HepG2 (cell line): Measurements from ENCODE around the gene PPOX. TPM values are rescaled to one million over a fixed set of nuclear protein-coding genes. Genes with fewer than 3 reads are reported as not detected.

ENCODE experiments used
- ARID2 ChIP-seq: sonication (generic); formaldehyde crosslinking; IDR thresholded peaks from 2 replicates; pipeline ENCODE4 v1.8.1; 2022; ENCODE audit warnings: mild to moderate bottlenecking, missing genetic modification reagents, borderline replicate concordance
- ATM ChIP-seq: fragments of 450-650 bp; IDR thresholded peaks from 2 replicates; pipeline ENCODE4 v1.7.1; 2017; ENCODE audit warnings: mild to moderate bottlenecking, borderline replicate concordance
- CREM ChIP-seq, 2 experiments: sonication (generic) in 1 of 2; formaldehyde crosslinking in 1 of 2; IDR thresholded peaks; 2 replicates each; pipeline versions ENCODE4 v1.4.0 to v1.6.1; 2016 to 2020; ENCODE audit warnings: antibody characterized with exemption in 1 of 2, mild to moderate bottlenecking in 1 of 2, missing genetic modification reagents in 1 of 2
- HMGXB3 ChIP-seq: sonication (generic); formaldehyde crosslinking; IDR thresholded peaks from 2 replicates; pipeline ENCODE4 v1.4.0; 2020; ENCODE audit warnings: missing genetic modification reagents, borderline replicate concordance
- RBM22 ChIP-seq: fragments of 200-400 bp; formaldehyde crosslinking; optimal IDR thresholded peaks from 2 replicates; pipeline ENCODE3; 2017; ENCODE audit warnings: mild to moderate bottlenecking, low read length, moderate library complexity
- RFX1 ChIP-seq: fragments of 450-650 bp; IDR thresholded peaks from 2 replicates; pipeline ENCODE4 v1.6.1; 2017
- SRSF1 ChIP-seq: fragments of 200-400 bp; formaldehyde crosslinking; optimal IDR thresholded peaks from 2 replicates; pipeline ENCODE3; 2017; ENCODE audit warnings: mild to moderate bottlenecking, low read depth, low read length, moderate library complexity
- ZBTB40 ChIP-seq, 2 experiments: fragments of 450-650 bp in 1 of 2; sonication (generic) in 1 of 2; formaldehyde crosslinking in 1 of 2; IDR thresholded peaks; 2 replicates each; pipeline versions ENCODE4 v1.6.1 to v1.8.0; 2016 to 2022; ENCODE audit warnings: antibody characterized with exemption in 1 of 2, mild to moderate bottlenecking in 1 of 2, missing genetic modification reagents in 1 of 2
- ZNF138 ChIP-seq: sonication (generic); formaldehyde crosslinking; IDR thresholded peaks from 2 replicates; pipeline ENCODE4 v1.5.0; 2020; ENCODE audit warnings: mild to moderate bottlenecking, low read depth, missing genetic modification reagents
- ZNF530 ChIP-seq: sonication (generic); formaldehyde crosslinking; IDR thresholded peaks from 2 replicates; pipeline ENCODE4 v1.5.0; 2020; ENCODE audit warnings: low read depth, mild to moderate bottlenecking, missing genetic modification reagents
- ZNF558 ChIP-seq: sonication (generic); formaldehyde crosslinking; IDR thresholded peaks from 2 replicates; pipeline ENCODE4 v1.9.0; 2022; ENCODE audit warnings: mild to moderate bottlenecking, missing genetic modification reagents, borderline replicate concordance
- ZNF761 ChIP-seq: sonication (generic); formaldehyde crosslinking; conservative IDR thresholded peaks from 2 replicates; pipeline ENCODE4 v1.4.0; 2020; ENCODE audit warnings: mild to moderate bottlenecking, missing genetic modification reagents
- polyA plus RNA-seq, 8 experiments: library from polyadenylated mRNA; depleted of rRNA in 3 of 8; stranded (reverse) in 7 of 8; unstranded in 1 of 8; fragments of >200 nt; fragmentation: Illumina TruSeq in 4 of 8; extraction: Trizol in 4 of 8; gene quantifications; 2 replicates each; pipeline versions ENCODE4 v1.2.1 to v1.2.3, GENCODE V29; 2011 to 2016; ENCODE audit warnings: low read depth in 4 of 8, missing spikeins in 1 of 8, mixed read lengths in 1 of 8; ENCODE audit not compliant: insufficient read depth in 1 of 8
- total RNA-seq, 5 experiments: library from RNA; depleted of rRNA; stranded (reverse); fragments of >200 nt; fragmentation: Illumina TruSeq; extraction: Trizol; gene quantifications; 2 replicates each; pipeline ENCODE4 v1.2.3, GENCODE V29; 2016; ENCODE audit warnings: low read depth in 1 of 5

The PPOX gene
- total and polyA plus RNA-seq, 2 of the 13 experiments (the other 11 are each of a cell fraction or from before 2014, with no cell fraction given), result 15.5 to 27.7 TPM

GRCh38 chr1:161117759-161118581 is 48.3 kb upstream of the PPOX start, which contains the start of the genes NIT1 and PFDN2 (continued):
- TF ChIP-seq ZBTB40 (IDR thresholded peaks at IDR 0.05), result no peak
- TF ChIP-seq ZBTB40 (CRISPR knock-in tag; IDR thresholded peaks at IDR 0.05), result peak; percentile 30; the same call in 1 of the 2 replicates
- TF ChIP-seq ATM, result no peak
- no peak for TF ChIP-seq ZNF530 (CRISPR knock-in tag)
- TF ChIP-seq RBM22, result no peak
- peak; percentile 92; the same call in 1 of the 2 replicates for TF ChIP-seq ZNF558 (CRISPR knock-in tag)
- no peak for TF ChIP-seq HMGXB3
- peak; percentile 70 for TF ChIP-seq CREM (IDR thresholded peaks at IDR 0.05)
- TF ChIP-seq CREM (CRISPR knock-in tag; IDR thresholded peaks at IDR 0.05), result peak; percentile 55; the same call in 1 of the 2 replicates
- TF ChIP-seq ARID2 (CRISPR knock-in tag), result 0 out of 2 replicates have a peak, but pooled peaks have one; percentile 71
- 0 out of 2 replicates have a peak, but pooled peaks have one; percentile 53 for TF ChIP-seq ZNF138 (CRISPR knock-in tag)
- no peak for TF ChIP-seq RFX1
- no peak for TF ChIP-seq ZNF761 (CRISPR knock-in tag)
- TF ChIP-seq SRSF1, result peak; percentile 80
